ENCODE measurements around the gene CHD5.
A peak's percentile ranks its signal among the peaks of the same experiment; 100 is the strongest.

The CHD5 gene

GRCh38 chr1:6200188-6200809 lies 20.2 kb upstream of the CHD5 start:
- no peak for DNase-seq (ENCODE audit: low spot score)

DNA sequence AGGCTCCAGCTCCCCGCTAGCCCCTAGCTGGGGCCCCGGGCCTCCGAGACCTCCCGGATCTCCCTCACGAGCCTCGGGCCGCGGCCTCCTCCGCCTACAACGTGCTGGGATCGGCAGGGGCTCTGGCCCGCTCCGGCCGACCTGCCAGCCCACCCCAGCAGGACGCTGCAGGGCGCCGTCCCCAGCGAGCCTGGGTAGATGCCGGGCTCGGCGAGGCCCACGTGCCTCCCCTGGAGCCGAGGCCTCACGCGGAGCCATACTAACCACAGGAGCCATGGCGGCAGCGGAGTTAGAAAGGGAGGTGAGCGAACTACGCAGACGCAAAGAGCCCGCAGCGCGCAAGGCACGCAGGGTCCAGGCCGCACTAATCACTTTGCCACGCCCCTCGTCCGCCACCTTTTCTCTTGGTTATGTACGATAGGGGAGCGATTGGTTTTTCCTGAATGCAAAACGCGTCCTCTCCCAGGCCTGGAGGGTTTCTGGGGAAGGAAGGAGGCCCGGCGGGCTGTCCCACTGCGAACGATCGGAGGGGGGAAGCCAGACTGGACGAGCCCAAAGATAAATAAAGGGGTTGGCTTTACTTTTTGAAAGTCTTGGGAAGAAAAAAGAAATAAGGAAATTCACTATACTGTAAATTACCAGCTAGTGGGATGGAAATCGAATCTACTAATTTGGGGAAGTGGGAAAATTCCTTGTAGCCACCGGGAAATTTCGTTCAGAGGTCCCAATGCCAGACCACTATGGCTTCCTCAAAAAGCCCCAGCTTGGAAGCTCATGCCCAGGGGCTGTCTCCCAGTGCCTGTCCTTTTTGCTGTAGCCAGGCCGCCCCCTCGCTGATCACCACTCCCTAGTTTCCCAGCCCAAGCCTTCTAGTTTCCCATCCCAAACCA lies 19.4 kb upstream of the CHD5 start, which contains the start of gene RPL22:
TSS of gene RPL22 (minus strand) at position 298 of the 890 bp plus-strand sequence. CDS start at position 276, 22 bp downstream.
- peak; percentile 97 for DNase-seq (ENCODE audit: low spot score)

DNA sequence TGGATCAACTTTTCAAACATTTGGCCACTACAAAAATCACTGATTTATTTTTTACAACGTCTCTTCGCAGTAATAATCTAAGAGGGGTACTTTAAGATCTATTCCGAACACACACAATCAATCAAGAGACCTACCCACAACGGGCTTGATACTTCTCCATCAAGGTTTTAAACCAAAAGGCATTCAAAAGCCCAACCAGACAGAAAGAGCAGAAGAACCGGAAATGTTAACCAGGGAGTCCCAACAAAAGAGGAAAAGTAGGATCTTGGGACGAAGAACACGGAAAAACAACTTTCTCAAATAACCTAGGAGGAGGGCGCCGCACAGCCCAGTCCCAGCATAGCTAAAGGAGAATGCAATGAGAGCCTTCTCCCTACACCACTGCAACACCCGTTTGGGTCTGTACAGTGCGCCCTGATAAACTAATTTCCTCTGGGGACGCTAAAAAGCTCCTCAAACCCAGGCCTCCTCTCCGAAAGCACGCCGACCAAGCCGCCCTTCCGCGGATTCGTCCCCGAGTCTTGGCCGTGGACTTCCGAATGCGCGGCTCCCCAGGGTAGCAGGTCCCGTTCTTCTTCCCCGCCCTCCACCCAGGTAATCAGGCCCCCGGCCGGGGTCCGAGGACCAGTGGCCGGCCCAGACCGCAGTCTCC lies 18.7 kb upstream of the CHD5 start:
- peak; percentile 11 for DNase-seq (ENCODE audit: low spot score)

DNA sequence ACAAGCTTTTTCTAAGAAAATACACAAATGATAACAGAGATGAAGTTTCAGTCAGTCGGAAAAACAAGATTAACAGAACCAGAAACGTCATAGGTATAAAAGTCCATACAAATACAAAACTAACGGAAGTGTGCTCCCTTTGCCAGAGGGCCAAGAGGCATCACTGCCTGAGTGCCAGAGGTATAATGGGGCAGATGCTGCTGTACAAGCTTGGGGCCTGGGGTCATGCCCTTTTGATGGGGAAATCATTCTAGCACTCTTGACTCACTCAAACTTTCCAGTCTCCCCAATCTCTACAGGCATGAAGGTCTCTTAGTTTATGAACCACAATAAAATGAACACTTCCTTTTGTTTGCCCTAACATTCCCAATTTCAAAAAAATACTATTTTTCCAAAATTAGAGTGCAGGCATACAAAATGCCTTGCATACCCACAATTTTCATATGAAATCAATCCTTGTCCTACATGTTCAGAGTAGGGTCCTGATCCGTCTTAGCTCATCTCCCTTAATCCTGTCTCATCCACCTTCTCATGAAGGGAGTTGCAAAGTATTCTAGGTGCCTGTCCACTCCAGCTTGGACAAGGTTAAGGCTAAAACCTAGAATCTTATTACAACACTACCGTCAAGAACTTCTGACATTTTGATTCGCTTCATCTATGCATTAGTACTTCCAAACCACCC lies 17.8 kb upstream of the CHD5 start:
- DNase-seq (ENCODE audit: low spot score): no peak

DNA sequence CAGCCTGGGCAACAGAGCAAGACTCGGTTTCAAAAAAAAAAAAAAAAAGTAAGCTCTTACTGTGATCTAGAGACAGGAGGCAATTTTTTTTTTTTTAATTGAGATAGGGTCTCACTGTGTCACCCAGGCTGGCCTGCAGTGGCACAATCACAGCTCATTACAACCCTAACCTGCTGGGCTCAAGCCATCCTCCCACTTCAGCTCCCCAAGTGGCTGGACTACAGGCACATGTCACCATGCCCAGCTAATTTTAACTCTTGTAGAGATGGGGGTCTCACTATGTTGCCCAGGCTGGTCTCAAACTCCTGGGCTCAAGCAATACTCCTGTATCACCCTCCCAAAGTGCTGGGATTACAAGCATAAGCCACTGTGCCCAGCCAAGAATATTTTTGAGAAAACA lies 11.8 kb upstream of the CHD5 start:
- no peak for DNase-seq (ENCODE audit: low spot score)

GRCh38 chr1:6188466-6188865 lies 8.3 kb upstream of the CHD5 start:
- DNase-seq (ENCODE audit: low spot score): no peak

DNA sequence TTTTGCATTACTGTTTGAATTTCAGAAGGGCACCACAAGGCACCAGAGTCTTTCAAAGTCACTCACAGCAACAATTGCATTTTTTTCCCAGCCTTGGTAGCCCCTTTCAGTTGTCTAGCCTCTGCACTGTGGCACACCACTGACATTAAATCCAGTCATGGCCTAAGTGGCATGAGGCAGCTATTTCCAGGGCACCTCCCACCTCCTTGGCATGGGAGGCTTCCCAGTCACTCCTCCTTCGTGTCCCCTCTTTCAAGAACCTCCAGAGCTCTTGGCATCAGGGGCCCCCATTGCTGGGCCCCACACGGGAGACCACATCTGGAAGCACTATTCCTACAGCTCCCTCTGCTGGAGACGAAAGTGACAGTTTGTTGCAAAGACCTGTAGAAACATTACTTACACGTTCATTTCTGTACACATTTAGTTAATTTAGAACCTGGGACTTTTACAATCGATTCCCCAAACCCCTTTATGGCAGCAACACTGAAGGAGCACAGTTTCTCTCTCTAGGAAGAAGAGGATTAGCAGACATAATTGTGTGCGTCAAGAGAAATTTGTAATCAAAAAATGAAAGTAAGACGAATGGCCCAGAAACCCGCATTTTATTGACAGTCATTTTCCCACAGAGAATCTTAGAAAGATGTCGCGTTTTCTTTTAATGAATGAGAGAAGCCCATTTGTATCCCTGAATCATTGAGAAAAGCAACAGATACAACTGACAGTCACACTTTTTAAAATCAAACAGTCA lies 5.7 kb upstream of the CHD5 start:
- peak; percentile 22 for DNase-seq (ENCODE audit: low spot score)

GRCh38 chr1:6185151-6185550 lies 5.0 kb upstream of the CHD5 start:
- DNase-seq (ENCODE audit: low spot score): no peak

DNA sequence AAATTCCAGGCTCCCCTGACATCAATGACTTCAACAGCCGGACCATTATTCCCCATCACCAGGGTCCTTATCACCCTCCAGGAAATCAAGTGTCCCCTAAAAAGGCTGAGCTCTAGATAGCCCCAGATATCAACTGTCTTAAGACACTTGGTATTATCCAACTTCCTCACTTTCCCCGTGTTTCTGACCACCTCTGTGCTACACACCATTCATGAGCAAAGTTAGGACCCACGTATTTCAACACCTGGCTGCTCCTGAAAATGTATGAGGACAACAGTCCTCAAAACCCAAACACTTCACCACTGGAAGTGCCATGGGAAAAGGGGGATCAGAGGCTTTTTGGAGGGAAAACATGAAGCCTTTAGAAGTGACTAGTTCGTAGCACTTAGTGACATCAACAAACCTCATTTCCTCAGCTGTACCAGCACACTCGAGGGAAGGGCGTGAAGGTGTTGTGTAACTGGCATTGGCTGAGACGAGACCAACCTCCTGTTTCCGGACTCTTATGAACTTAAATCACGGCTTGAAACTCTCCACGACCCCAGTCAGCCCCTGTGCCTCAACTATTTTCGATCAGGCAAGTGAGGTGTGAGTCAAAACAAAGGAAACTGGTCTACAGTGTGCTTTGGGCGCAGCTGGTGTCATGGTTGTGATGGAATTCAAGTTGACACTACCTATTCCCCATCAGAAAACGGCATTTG lies 4.1 kb upstream of the CHD5 start:
- DNase-seq (ENCODE audit: low spot score): no peak

DNA sequence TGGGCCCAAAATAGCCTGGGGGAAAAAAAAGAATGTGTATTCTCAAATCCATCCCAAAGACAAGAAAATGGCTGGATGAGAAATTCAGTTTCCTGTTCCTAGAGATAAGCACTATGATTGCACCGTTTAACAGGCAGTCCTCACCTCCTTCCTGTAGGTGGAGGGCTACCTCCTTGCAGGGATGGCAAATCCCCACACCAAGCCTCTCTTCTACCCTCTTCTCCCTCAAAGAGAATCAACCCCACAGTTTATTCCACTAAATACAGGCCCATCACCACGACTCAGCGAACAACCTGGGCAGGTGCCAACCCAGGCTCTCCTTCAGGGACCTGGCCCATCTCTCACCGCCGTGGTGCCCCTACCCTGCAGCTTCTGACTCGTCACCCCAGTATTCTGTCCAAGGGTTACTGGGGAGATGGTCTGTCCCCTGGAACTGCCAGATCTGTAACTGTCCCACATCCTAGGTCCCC lies 3.4 kb upstream of the CHD5 start:
- DNase-seq (ENCODE audit: low spot score): no peak

DNA sequence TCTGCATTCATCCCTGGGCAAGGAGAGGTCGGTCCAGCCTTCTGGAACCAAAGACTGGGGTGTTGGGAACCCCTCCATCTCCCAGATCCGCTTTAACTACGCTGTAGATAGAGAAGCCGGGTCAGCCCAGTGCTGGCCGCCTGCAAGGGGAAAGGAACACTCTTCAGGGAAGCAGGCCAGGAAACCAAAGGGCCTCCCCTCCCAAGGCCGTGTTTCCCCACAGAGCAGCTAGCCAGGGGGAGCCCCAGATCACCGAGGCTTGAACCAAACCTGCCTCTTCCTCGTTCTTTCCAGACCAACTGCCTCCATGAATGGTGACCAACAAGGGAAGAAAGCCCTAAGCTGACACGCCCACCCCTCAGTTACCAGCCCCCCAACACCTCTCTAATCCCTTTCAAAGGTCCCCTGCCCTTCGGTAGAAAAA lies 1.2 kb upstream of the CHD5 start:
- DNase-seq (ENCODE audit: low spot score): no peak

DNA sequence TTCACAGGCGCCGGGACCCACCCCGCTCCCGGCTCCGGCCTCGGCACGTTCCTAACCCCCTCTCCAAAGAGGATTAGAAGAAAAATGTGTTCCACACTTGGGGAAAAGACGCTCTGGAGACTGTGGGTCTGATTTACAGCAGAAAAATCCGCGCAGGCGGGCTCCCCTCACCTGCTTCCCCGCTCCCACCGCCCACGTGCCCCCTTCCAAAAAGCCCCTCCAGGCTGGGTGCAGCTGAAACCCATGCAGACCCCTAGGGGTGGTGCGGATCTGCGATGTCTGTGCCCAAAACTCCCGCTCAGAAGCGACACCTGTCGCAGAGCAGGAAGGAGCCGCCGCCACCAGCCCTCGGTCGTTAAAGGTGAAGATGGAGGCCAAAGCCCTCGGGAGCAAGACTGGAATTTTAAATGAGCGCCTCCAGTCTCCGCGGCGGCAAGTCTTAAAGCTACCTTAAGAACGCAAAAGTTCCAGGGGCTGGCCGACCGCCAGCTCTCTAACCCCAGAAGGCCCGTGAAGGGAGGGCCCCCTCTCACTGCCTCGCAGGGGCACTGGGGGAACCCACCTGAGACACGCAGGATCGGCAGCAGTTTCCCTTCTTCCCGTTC lies 688 bp upstream of the CHD5 start:
- DNase-seq (ENCODE audit: low spot score): no peak

DNA sequence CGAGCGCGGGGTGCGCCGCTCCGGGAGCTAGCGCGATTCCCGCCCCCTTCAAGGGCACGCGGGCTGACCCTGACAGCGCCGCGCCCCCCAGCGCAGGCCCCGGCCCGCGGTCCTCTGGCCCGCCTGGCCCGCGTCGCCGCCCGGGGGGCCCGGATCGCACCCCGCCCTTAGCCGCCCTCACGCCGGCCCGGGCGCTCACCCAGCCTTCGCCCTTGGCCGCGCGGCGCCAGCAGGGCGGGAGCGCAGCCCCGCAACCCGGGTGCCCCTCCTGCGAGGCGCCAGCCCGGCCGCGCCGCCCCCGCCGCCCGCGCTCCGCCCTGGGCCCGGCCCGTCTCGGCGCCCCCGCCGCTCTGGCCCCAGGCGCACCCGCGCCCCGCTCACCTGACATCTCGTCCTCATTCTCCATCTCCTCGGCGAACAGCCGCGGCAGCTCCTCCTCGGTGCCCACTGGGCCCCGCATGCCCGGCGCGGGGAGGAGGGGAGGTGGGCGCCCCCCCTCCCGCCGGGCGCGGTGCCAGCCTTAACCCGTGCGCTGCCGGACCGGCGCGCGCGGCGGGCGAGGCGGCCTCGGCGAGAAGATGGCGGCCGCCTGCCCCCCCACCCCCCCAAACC lies 451 bp downstream of the CHD5 start:
- no peak for DNase-seq (ENCODE audit: low spot score)

DNA sequence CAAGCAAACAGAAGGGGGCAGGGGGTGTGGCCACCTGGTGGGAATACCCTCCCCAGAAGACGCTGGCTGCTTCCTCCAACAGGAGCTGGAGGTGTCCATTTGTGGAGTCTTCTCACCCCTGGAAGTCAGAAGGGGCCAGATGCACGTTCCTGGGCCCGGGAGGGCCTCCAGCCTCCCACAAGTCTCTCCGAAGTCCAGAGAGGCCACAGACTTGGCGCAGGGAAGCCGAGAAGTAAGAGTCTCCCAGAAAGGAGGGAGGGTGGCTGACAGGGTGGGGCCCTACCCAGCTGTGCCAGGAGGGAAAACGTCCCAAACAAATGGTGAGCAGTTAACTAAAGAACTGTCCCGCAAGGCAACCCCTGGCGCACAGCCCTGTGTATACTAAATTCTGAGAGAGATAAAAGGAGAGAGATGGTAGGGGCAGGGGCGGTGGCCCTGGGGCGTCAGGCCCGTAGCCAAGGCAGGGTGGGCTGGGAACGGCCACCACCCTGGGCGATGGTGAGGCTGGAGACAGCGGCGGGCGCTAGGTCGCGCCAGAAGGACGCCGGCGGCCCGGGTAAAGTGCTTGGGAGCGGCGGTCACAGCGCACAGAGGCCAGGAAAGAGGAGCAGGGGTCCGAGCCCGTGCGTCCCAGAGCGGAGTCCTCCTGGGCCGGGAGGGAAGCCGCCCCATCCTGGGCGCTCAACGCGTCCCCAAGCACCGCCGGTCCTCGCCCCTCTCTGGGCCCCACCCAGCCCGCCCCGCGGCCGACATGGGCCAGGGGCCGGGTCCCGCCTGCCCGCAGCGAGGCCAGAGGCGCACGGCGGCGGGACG lies 1.2 kb downstream of the CHD5 start:
- no peak for DNase-seq (ENCODE audit: low spot score)

DNA sequence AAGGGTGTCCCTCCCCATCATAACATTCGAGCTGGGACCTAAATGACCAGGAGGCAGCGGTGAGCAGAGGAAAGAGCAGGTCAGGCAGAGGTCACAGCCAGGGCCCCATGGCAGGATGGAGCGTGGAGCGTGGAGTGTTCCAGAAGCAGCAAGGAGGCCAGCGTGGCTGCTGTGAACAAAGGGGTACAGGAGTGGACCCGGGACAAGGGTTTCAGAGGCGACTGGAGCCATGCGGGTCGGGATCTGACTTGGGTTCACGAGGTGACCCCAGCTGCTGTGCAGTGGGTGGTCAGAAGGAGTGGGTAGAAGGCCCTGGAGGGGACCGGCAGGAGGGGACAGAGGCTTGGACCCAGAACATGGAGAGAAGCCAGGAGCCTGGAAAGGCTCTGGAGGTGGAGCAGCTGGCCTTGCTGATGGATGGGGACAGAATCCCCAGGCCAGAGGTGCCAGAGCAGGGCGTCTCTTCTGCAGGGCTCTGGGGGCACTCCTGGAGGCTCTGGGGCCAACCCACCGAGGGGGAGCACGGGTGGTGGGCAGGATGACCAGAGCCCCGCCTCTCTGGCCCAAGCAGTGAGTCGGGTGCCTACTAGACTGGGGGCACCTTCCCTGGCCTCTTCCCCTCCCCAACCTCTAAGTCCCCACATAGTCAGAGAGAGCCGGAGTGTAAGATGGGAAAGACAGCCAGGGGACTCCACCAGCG lies 2.3 kb downstream of the CHD5 start:
- DNase-seq (ENCODE audit: low spot score): no peak

DNA sequence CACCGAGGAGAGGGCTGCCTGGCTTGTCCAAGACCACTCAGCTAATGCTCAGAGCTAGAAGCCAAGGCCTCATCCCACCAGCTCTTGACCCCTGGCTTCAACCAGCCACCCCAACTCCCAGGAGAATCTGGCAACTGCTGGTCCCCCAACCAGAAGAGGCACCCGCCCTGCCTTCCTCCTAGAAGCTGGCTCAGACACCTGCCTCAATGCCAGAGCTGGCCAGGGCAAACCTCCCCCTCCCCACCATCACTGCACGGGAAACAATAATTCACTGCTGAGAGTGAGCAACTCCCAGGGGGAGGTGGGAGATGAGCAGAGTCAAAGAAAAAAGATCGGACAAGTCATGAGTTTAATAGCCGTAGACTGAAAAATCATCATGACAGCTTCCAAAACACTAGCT lies 3.3 kb downstream of the CHD5 start:
- no peak for DNase-seq (ENCODE audit: low spot score)

GRCh38 chr1:6175411-6175828 lies 4.7 kb downstream of the CHD5 start:
- no peak for DNase-seq (ENCODE audit: low spot score)

DNA sequence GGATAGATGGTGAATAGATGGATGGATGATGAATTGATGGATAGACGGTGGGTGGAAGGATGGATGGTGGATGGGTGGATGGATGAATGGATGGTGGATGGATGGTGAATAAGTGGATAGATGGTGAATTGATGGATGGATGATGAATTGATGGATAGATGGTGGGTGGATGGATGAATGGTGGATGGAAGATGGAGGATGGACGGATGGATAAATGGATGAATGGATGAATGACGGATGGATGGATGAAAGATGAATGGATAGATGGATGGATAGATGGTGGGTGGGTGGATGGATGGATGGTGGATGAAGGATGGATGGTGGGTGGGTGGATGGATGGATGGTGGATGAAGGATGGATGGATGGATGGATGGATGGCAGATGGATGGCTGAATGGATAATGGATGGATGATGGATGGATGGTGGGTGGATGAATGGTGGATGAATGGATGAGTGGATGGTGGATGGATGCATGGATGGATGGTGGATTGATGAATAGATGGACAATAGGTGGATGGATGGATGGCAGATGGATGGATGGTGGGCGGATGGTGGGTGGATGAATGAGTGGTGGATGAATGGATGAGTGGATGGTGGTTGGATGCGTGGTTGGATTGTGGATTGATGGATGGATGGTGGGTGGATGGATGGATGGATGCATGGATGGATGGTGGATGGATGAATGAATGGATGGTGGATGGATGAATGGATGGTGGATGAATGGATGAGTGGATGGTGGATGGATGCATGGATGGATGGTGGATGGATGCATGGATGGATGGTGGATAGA lies 5.3 kb downstream of the CHD5 start:
- DNase-seq (ENCODE audit: low spot score): no peak
